ENCODE results near the gene MGAT4A. TPM values are rescaled to one million over a fixed set of nuclear protein-coding genes. Genes with fewer than 3 reads are reported as not detected.

The MGAT4A gene
- total and polyA plus RNA-seq, 10 of the 15 experiments (the other 5 are each of a cell fraction or from before 2014, with no cell fraction given) = 4.3 to 23.4 (median 13.6) TPM

DNA sequence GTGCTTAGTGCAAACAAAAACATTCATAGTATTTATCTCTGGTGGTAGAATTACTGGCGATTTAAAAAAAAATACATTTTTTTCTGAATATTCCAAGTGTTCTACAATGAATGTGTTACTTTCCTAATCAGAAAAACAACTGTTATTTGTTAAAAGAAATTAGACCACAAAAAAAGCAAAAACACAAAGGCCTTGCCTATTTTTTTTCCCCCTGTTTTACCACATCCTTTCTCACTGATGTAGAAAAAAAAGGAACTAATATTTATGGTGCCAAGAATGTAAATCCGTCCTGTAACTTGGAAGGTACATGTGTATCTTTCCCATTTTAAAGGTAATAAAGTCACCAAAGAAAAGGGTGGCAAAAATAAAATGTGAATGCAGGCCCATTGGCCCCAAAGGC is 28.4 kb upstream of the MGAT4A start (continued):
- TF ChIP-seq ATF2 (IDR thresholded peaks at IDR 0.05; ENCODE audit: low read length) (no peak), ASH2L (IDR thresholded peaks at IDR 0.05; ENCODE audit: borderline replicate concordance, low read depth) (no peak), BCL11A (IDR thresholded peaks at IDR 0.05; ENCODE audit: low read depth, low read length) (0 out of 2 replicates have a peak, but pooled peaks have one; percentile 5), TCF3 (IDR thresholded peaks at IDR 0.05; ENCODE audit: borderline replicate concordance, insufficient read depth, low read depth, low read length) (no peak), RFX5 (IDR thresholded peaks at IDR 0.05; ENCODE audit: low read depth, low read length) (no peak), RAD21 (IDR thresholded peaks at IDR 0.05; ENCODE audit: insufficient read depth, low read depth, low read length) (no peak), WRNIP1 (IDR thresholded peaks at IDR 0.05; ENCODE audit: borderline replicate concordance, low read depth, low read length) (no peak), HDGF (IDR thresholded peaks at IDR 0.05) (no peak), CHD4 (IDR thresholded peaks at IDR 0.05) (no peak), NBN (IDR thresholded peaks at IDR 0.05) (no peak), CTCF (IDR thresholded peaks at IDR 0.05 in 2 of 3, conservative IDR thresholded peaks at IDR 0.05 in 1 of 3; ENCODE audit: control insufficient read depth in 2 of 3, extremely low read depth in 1 of 3, insufficient read depth in 1 of 3, low read depth in 3 of 3, low read length in 3 of 3) (no peak), IKZF2 (IDR thresholded peaks at IDR 0.05) (peak; percentile 83 to 90), IKZF1 (conservative IDR thresholded peaks at IDR 0.05) (peak; percentile 59), CHD1 (IDR thresholded peaks at IDR 0.05; ENCODE audit: low read depth, low read length) (no peak), EZH2 (IDR thresholded peaks at IDR 0.05; ENCODE audit: borderline replicate concordance, control insufficient read depth, low read depth, low read length) (no peak), RAD51 (IDR thresholded peaks at IDR 0.05) (no peak), EP300 (IDR thresholded peaks at IDR 0.05; ENCODE audit: borderline replicate concordance in 1 of 2, control insufficient read depth in 1 of 2, low read depth in 2 of 2, low read length in 2 of 2) (peak; percentile 37 to 44; a peak in 2 of 4 replicates), HCFC1 (IDR thresholded peaks at IDR 0.05; ENCODE audit: low read length) (no peak), NFIC (IDR thresholded peaks at IDR 0.05; ENCODE audit: low read depth, low read length) (peak; percentile 66), PAX8 (IDR thresholded peaks at IDR 0.05) (no peak), CEBPB (IDR thresholded peaks at IDR 0.05; ENCODE audit: borderline replicate concordance in 1 of 2, low read depth in 2 of 2, low read length in 2 of 2) (no peak), MEF2B (IDR thresholded peaks at IDR 0.05; ENCODE audit: partially characterized antibody, poor library complexity, severe bottlenecking) (peak; percentile 40)
- TF ChIP-seq, protein P1, sequence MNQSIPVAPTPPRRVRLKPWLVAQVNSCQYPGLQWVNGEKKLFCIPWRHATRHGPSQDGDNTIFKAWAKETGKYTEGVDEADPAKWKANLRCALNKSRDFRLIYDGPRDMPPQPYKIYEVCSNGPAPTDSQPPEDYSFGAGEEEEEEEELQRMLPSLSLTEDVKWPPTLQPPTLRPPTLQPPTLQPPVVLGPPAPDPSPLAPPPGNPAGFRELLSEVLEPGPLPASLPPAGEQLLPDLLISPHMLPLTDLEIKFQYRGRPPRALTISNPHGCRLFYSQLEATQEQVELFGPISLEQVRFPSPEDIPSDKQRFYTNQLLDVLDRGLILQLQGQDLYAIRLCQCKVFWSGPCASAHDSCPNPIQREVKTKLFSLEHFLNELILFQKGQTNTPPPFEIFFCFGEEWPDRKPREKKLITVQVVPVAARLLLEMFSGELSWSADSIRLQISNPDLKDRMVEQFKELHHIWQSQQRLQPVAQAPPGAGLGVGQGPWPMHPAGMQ (IDR thresholded peaks at IDR 0.05; ENCODE audit: borderline replicate concordance) = no peak
- TF ChIP-seq, protein P2, sequence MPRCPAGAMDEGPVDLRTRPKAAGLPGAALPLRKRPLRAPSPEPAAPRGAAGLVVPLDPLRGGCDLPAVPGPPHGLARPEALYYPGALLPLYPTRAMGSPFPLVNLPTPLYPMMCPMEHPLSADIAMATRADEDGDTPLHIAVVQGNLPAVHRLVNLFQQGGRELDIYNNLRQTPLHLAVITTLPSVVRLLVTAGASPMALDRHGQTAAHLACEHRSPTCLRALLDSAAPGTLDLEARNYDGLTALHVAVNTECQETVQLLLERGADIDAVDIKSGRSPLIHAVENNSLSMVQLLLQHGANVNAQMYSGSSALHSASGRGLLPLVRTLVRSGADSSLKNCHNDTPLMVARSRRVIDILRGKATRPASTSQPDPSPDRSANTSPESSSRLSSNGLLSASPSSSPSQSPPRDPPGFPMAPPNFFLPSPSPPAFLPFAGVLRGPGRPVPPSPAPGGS (IDR thresholded peaks at IDR 0.05; ENCODE audit: borderline replicate concordance, insufficient read depth, low read depth, low read length, poor library complexity, severe bottlenecking) = no peak
- TF ChIP-seq, protein P3, sequence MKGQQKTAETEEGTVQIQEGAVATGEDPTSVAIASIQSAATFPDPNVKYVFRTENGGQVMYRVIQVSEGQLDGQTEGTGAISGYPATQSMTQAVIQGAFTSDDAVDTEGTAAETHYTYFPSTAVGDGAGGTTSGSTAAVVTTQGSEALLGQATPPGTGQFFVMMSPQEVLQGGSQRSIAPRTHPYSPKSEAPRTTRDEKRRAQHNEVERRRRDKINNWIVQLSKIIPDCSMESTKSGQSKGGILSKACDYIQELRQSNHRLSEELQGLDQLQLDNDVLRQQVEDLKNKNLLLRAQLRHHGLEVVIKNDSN (IDR thresholded peaks at IDR 0.05; ENCODE audit: borderline replicate concordance, extremely low read length, insufficient read depth, low read depth, low read length) = no peak

All from GM12878 (cell line).